ENCODE results near the gene CP.
A peak's percentile ranks its signal among the peaks of the same experiment; 100 is the strongest.
"Not testable (repeated sequence)": the region's sequence is repeated elsewhere in the genome, so short reads cannot be mapped to it uniquely, and the experiment has no call there.

The CP gene

GRCh38 chr3:149224736-149225594 is 3.3 kb upstream of the CP start:
- H3K4me3 ChIP-seq (replicated peaks; ENCODE audit: insufficient read depth, low read length), result peak overlapping the region; percentile 15; the same call in 1 of the 2 replicates
- DNase-seq (ENCODE audit: low read depth in 1 of 2, low spot score in 1 of 2), result peak in 1 of 2 experiments; percentile 7

GRCh38 chr3:149223461-149223820 is 1.8 kb upstream of the CP start:
- no peak overlapping the region for H3K27ac ChIP-seq (replicated peaks)
- no peak for DNase-seq (ENCODE audit: low read depth in 1 of 2, low spot score in 1 of 2)
- no peak overlapping the region for H3K4me3 ChIP-seq (replicated peaks; ENCODE audit: insufficient read depth, low read length)
- no peaks in the 10 kb centered on the region for H3K27me3 ChIP-seq (ENCODE audit: insufficient read depth, poor library complexity, severe bottlenecking)
- TF ChIP-seq POLR2AphosphoS5 (IDR thresholded peaks at IDR 0.05; ENCODE audit: low read depth) (no peak), REST (IDR thresholded peaks at IDR 0.05; ENCODE audit: insufficient replicate concordance, low read depth) (no peak), GABPA (IDR thresholded peaks at IDR 0.05; ENCODE audit: low read depth) (no peak), CTCF (IDR thresholded peaks at IDR 0.05; ENCODE audit: insufficient read depth, low read length) (no peak), SPI1 (IDR thresholded peaks at IDR 0.05; ENCODE audit: borderline replicate concordance, low read depth) (no peak)

More at GRCh38 chr3:149224736-149225594, 3.3 kb upstream of the CP start:
- TF ChIP-seq GABPA (IDR thresholded peaks at IDR 0.05; ENCODE audit: low read depth), result no peak
- TF ChIP-seq POLR2AphosphoS5 (IDR thresholded peaks at IDR 0.05; ENCODE audit: low read depth), result no peak
- TF ChIP-seq REST (IDR thresholded peaks at IDR 0.05; ENCODE audit: insufficient replicate concordance, low read depth), result no peak
- TF ChIP-seq SPI1 (IDR thresholded peaks at IDR 0.05; ENCODE audit: borderline replicate concordance, low read depth), result no peak
- no peak for TF ChIP-seq CTCF (IDR thresholded peaks at IDR 0.05; ENCODE audit: insufficient read depth, low read length)
- Histone ChIP-seq H3K27me3 (ENCODE audit: insufficient read depth, poor library complexity, severe bottlenecking) (no peaks in the 10 kb centered on the region), H3K27ac (replicated peaks) (peak overlapping the region; percentile 28; the same call in 1 of the 2 replicates)

- not testable (repeated sequence) for DNase-seq (ENCODE audit: low read depth in 1 of 2, low spot score in 1 of 2); H3K4me3 ChIP-seq (replicated peaks; ENCODE audit: insufficient read depth, low read length); H3K27ac ChIP-seq (replicated peaks); H3K27me3 ChIP-seq (ENCODE audit: insufficient read depth, poor library complexity, severe bottlenecking)
These were observed 2.1 kb downstream of the CP start for GRCh38 chr3:149219380-149220121.

GRCh38 chr3:149217347-149217746 is 4.3 kb downstream of the CP start:
- Histone ChIP-seq H3K27ac (replicated peaks) (no peak overlapping the region), H3K4me3 (replicated peaks; ENCODE audit: insufficient read depth, low read length) (no peak overlapping the region), H3K27me3 (ENCODE audit: insufficient read depth, poor library complexity, severe bottlenecking) (no peaks in the 10 kb centered on the region)
- no peak for TF ChIP-seq SPI1 (IDR thresholded peaks at IDR 0.05; ENCODE audit: borderline replicate concordance, low read depth)
- TF ChIP-seq REST (IDR thresholded peaks at IDR 0.05; ENCODE audit: insufficient replicate concordance, low read depth), result no peak
- no peak for DNase-seq (ENCODE audit: low read depth in 1 of 2, low spot score in 1 of 2)

Measured in HL-60 (cell line).